B cell (primary cell): Measurements from ENCODE around the gene ARR3.

Experiments used
- CTCF ChIP-seq: fragments of 200-600 bp; IDR thresholded peaks from one replicate; pipeline ENCODE4 v1.8.0; 2022; ENCODE audit warnings: antibody characterized with exemption, mild to moderate bottlenecking
- EZH2 ChIP-seq: IDR thresholded peaks from 2 replicates; pipeline ENCODE4 v1.6.1; 2012; ENCODE audit warnings: borderline replicate concordance, low read depth, mild to moderate bottlenecking, moderate library complexity, low read length; ENCODE audit not compliant: insufficient read depth, poor library complexity, severe bottlenecking

- TF ChIP-seq CTCF (no peak), EZH2 (no peak)
These were observed 20.9 kb upstream of the ARR3 start for GRCh38 chrX:70247252-70247651.
